Measurements from ENCODE around the gene KCNQ1. TPM values are rescaled to one million over a fixed set of nuclear protein-coding genes. Genes with fewer than 3 reads are reported as not detected.

Gene KCNQ1
- total and polyA plus RNA-seq, 2 of the 13 experiments (the other 11 are each of a cell fraction or from before 2014, with no cell fraction given): 0.02 to 0.08 TPM

DNA sequence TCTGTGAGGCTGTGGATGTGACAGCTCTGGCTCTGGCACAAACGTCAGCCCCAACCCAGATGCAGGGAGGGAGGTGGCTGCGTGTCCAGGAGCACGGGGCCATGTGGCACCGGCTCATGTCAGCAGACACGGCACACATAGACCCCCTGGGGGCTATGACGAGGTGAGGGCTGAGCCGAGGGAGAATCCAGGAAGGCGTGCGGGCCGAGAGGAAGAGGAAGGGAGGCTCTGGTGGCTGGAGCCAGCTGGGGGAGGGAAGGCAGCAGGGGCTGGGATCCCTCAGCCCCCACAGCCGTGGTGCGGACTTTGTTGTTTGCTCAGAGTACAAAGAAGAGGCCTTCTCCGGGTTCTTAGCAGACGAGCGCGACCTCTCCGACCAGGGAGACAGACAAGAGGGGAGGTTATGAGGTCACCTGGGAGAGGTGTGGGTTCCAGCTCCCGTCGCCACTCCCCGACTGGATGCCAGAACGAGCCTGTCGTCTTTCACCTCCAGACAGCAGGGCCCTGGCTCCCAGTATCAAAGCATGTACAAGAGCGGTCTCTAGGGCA, 394.7 kb downstream of the KCNQ1 start (continued):
- TF ChIP-seq EHMT2 (IDR thresholded peaks at IDR 0.05; ENCODE audit: borderline replicate concordance, low read depth, low read length): no peak
- TF ChIP-seq U2AF1 (optimal IDR thresholded peaks at IDR 0.05; ENCODE audit: low read depth, low read length): no peak
- TF ChIP-seq ZBTB20 (CRISPR knock-in tag; IDR thresholded peaks at IDR 0.05; ENCODE audit: borderline replicate concordance, low read depth): 0 out of 2 replicates have a peak, but pooled peaks have one; percentile 22
- no peak for TF ChIP-seq RFXANK (CRISPR knock-in tag; IDR thresholded peaks at IDR 0.05)
- TF ChIP-seq CREB1 (IDR thresholded peaks at IDR 0.05): peak; percentile 25; the same call in 1 of the 2 replicates
- no peak for TF ChIP-seq CREB1 (CRISPR knock-in tag; IDR thresholded peaks at IDR 0.05)
- TF ChIP-seq HDAC6 (IDR thresholded peaks at IDR 0.05; ENCODE audit: low read depth, low read length): no peak
- TF ChIP-seq SNAI1 (CRISPR knock-in tag; IDR thresholded peaks at IDR 0.05; ENCODE audit: borderline replicate concordance): no peak
- TF ChIP-seq ZNF263 (CRISPR knock-in tag; IDR thresholded peaks at IDR 0.05): 0 out of 2 replicates have a peak, but pooled peaks have one; percentile 31
- TF ChIP-seq ZNF567 (CRISPR knock-in tag; IDR thresholded peaks at IDR 0.05; ENCODE audit: borderline replicate concordance): no peak
- no peak for TF ChIP-seq HNRNPUL1 (IDR thresholded peaks at IDR 0.05; ENCODE audit: low read depth, low read length)
- TF ChIP-seq ZSCAN30 (CRISPR knock-in tag; IDR thresholded peaks at IDR 0.05): no peak
- TF ChIP-seq SNRNP70 (IDR thresholded peaks at IDR 0.05; ENCODE audit: low read depth, low read length): no peak
- peak; percentile 48; the same call in 1 of the 2 replicates for TF ChIP-seq ZSCAN25 (CRISPR knock-in tag; IDR thresholded peaks at IDR 0.05)
- no peak for TF ChIP-seq ZNF317 (CRISPR knock-in tag; IDR thresholded peaks at IDR 0.05)
- 0 out of 2 replicates have a peak, but pooled peaks have one; percentile 30 for TF ChIP-seq ZNF598 (CRISPR knock-in tag; IDR thresholded peaks at IDR 0.05; ENCODE audit: borderline replicate concordance)
- no peak for TF ChIP-seq ZFP1 (CRISPR knock-in tag; IDR thresholded peaks at IDR 0.05)
- TF ChIP-seq SPEN (CRISPR knock-in tag; IDR thresholded peaks at IDR 0.05; ENCODE audit: low read depth): no peak
- TF ChIP-seq ZBTB7A (CRISPR knock-in tag; IDR thresholded peaks at IDR 0.05): peak; percentile 59; the same call in 1 of the 2 replicates
- TF ChIP-seq SATB2 (CRISPR knock-in tag; IDR thresholded peaks at IDR 0.05): no peak
- TF ChIP-seq MTA3 (CRISPR knock-in tag; IDR thresholded peaks at IDR 0.05): no peak
- TF ChIP-seq RAD21 (CRISPR knock-in tag; IDR thresholded peaks at IDR 0.05): no peak
- TF ChIP-seq KLF6 (CRISPR knock-in tag; IDR thresholded peaks at IDR 0.05): no peak
- TF ChIP-seq POLR2G (IDR thresholded peaks at IDR 0.05; ENCODE audit: low read depth, low read length): no peak
- TF ChIP-seq HOXA3 (CRISPR knock-in tag; IDR thresholded peaks at IDR 0.05): 0 out of 2 replicates have a peak, but pooled peaks have one; percentile 40
- no peak for TF ChIP-seq SNAPC2 (CRISPR knock-in tag; IDR thresholded peaks at IDR 0.05)
- TF ChIP-seq, protein P1, sequence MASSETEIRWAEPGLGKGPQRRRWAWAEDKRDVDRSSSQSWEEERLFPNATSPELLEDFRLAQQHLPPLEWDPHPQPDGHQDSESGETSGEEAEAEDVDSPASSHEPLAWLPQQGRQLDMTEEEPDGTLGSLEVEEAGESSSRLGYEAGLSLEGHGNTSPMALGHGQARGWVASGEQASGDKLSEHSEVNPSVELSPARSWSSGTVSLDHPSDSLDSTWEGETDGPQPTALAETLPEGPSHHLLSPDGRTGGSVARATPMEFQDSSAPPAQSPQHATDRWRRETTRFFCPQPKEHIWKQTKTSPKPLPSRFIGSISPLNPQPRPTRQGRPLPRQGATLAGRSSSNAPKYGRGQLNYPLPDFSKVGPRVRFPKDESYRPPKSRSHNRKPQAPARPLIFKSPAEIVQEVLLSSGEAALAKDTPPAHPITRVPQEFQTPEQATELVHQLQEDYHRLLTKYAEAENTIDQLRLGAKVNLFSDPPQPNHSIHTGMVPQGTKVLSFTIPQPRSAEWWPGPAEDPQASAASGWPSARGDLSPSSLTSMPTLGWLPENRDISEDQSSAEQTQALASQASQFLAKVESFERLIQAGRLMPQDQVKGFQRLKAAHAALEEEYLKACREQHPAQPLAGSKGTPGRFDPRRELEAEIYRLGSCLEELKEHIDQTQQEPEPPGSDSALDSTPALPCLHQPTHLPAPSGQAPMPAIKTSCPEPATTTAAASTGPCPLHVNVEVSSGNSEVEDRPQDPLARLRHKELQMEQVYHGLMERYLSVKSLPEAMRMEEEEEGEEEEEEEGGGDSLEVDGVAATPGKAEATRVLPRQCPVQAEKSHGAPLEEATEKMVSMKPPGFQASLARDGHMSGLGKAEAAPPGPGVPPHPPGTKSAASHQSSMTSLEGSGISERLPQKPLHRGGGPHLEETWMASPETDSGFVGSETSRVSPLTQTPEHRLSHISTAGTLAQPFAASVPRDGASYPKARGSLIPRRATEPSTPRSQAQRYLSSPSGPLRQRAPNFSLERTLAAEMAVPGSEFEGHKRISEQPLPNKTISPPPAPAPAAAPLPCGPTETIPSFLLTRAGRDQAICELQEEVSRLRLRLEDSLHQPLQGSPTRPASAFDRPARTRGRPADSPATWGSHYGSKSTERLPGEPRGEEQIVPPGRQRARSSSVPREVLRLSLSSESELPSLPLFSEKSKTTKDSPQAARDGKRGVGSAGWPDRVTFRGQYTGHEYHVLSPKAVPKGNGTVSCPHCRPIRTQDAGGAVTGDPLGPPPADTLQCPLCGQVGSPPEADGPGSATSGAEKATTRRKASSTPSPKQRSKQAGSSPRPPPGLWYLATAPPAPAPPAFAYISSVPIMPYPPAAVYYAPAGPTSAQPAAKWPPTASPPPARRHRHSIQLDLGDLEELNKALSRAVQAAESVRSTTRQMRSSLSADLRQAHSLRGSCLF (CRISPR knock-in tag; IDR thresholded peaks at IDR 0.05; ENCODE audit: borderline replicate concordance): no peak
- no peak for TF ChIP-seq CAMTA2 (CRISPR knock-in tag; IDR thresholded peaks at IDR 0.05; ENCODE audit: borderline replicate concordance)
- no peak for TF ChIP-seq ZNF354B (CRISPR knock-in tag; IDR thresholded peaks at IDR 0.05)
- no peak for TF ChIP-seq ZNF24 (IDR thresholded peaks at IDR 0.05)
- TF ChIP-seq ZNF143 (CRISPR knock-in tag; IDR thresholded peaks at IDR 0.05): no peak

Data from HepG2 (cell line).